ENCODE data around the gene LMNA.

The LMNA gene

DNA sequence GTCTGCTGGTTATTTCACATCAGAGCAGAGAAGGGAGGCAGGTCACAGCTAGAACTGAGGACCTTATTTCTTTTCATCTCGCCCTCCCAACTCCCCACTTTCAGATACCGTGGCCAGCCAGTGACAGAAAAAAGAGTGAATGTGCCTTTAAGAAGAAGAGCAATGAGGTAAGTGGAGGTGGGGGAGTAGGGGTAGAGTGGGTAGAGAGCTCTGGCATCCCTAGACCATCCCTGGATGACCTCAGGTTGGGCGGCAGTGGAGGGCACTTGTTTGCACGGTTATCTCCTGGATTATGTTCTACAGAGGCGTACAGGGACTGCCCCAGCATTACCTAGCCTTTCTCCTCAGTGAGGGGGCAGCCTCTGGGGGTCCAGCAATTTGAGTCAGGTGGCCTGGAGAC, 43.5 kb downstream of the LMNA start:
- Histone ChIP-seq H3K36me3 (ENCODE audit: control insufficient read depth, insufficient read depth, low read length) (peaks cover 1% of the 10 kb centered on the region; the same call in 1 of the 2 replicates), H3K27me3 (ENCODE audit: control insufficient read depth, insufficient read depth, low read length) (no peaks in the 10 kb centered on the region), H3K27ac (ENCODE audit: low read depth, low read length) (no peak overlapping the region), H3K9me3 (ENCODE audit: control insufficient read depth, insufficient read depth, low read length) (no peaks in the 10 kb centered on the region), H3K4me3 (ENCODE audit: low read depth, low read length) (no peak overlapping the region), H3K4me1 (ENCODE audit: control insufficient read depth, insufficient read depth, low read length) (peaks cover 5% of the 10 kb centered on the region), H3K9ac (ENCODE audit: low read depth, low read length) (no peak overlapping the region)

DNA sequence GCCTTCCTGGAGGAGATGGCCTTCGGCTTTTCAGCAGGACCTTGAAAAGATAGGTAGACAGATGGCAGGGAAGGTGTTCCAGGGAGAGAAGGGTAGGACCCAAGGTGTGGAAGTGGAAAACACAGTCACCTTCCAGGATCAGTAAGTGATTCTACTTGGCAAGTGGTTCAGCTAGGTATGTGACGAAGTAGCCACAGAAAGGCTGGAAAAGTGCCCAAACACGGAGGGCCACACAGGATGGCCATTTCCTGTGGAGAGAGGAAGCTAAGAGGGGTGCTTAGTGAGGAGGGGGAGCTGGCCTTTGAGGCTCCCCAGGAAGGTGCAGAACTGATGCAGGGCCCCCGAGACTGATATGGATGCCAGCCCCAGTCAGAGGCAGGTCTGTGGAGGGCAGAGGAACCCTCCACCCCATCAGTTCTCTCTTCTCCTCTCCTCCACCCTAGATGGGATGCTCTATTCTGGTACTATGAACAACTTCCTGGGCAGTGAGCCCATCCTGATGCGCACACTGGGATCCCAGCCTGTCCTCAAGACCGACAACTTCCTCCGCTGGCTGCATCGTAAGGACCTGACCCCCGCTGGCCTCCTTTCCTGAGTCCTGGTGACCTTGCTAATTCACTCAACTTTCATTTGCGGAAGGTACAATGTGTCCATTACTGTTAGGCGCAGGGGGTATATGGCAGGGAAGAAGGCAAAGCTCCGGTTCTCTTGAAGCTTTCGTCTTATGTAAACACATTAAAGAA, 45.7 kb downstream of the LMNA start:
- Histone ChIP-seq H3K36me3 (ENCODE audit: control insufficient read depth, insufficient read depth, low read length) (peaks cover 7% of the 10 kb centered on the region; the same call in 1 of the 2 replicates), H3K9ac (ENCODE audit: low read depth, low read length) (no peak overlapping the region), H3K9me3 (ENCODE audit: control insufficient read depth, insufficient read depth, low read length) (no peaks in the 10 kb centered on the region), H3K4me1 (ENCODE audit: control insufficient read depth, insufficient read depth, low read length) (peaks cover 5% of the 10 kb centered on the region), H3K4me3 (ENCODE audit: low read depth, low read length) (peak overlapping the region; percentile 65), H3K27ac (ENCODE audit: low read depth, low read length) (no peak overlapping the region), H3K27me3 (ENCODE audit: control insufficient read depth, insufficient read depth, low read length) (no peaks in the 10 kb centered on the region)

DNA sequence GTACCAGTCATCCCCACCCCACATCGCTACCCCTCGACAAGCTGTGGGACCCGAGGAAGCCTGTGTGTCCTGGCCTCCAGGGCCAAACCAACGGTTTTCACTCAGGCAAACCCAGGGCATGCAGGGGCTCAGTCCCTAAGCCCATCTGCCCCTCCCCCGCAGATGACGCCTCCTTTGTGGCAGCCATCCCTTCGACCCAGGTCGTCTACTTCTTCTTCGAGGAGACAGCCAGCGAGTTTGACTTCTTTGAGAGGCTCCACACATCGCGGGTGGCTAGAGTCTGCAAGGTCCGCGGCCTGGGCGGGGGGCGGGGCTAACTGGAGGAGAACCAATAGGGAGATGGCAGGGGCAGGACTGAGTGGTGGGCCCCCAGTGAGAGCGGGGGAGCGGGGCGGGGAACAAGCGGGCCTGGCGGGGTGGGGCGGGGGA, 46.2 kb downstream of the LMNA start:
- no peaks in the 10 kb centered on the region for H3K27me3 ChIP-seq (ENCODE audit: control insufficient read depth, insufficient read depth, low read length)
- H3K9ac ChIP-seq (ENCODE audit: low read depth, low read length): no peak overlapping the region
- H3K36me3 ChIP-seq (ENCODE audit: control insufficient read depth, insufficient read depth, low read length): peaks cover 7% of the 10 kb centered on the region; the same call in 1 of the 2 replicates
- H3K9me3 ChIP-seq (ENCODE audit: control insufficient read depth, insufficient read depth, low read length): no peaks in the 10 kb centered on the region
- peaks cover 5% of the 10 kb centered on the region for H3K4me1 ChIP-seq (ENCODE audit: control insufficient read depth, insufficient read depth, low read length)
- peak overlapping the region; percentile 65 for H3K4me3 ChIP-seq (ENCODE audit: low read depth, low read length)
- H3K27ac ChIP-seq (ENCODE audit: low read depth, low read length): no peak overlapping the region

DNA sequence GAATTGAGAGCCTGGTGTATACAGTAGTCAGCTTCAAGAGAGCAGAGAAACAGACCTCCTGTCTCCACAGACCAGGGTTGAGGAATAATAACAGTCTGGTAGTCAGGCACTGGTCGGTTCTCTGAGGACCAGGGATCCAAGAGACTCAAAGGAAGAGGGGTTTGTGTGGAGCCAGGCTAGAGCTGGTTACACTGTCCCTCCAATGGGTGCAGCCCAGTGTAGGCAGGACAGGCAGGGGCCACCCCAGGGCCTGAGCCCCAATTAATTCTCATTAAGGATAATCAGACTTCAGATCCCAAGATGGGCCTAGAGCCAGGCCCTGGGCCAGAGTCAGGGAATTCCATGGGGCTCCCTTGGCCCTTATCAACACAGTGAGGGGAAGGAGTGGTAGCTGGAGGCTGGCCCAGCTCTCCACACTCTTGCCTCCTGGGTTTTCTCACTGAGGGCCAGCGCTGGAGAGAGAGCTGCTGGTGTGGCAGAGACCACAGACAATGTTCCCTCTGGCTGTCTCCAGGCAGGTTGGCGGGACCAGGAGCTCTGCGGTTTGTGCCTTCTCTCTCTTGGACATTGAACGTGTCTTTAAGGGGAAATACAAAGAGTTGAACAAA, 48.0 kb downstream of the LMNA start:
- Histone ChIP-seq H3K9me3 (ENCODE audit: control insufficient read depth, insufficient read depth, low read length) (no peaks in the 10 kb centered on the region), H3K36me3 (ENCODE audit: control insufficient read depth, insufficient read depth, low read length) (peaks cover 7% of the 10 kb centered on the region; the same call in 1 of the 2 replicates), H3K9ac (ENCODE audit: low read depth, low read length) (no peak overlapping the region)

DNA sequence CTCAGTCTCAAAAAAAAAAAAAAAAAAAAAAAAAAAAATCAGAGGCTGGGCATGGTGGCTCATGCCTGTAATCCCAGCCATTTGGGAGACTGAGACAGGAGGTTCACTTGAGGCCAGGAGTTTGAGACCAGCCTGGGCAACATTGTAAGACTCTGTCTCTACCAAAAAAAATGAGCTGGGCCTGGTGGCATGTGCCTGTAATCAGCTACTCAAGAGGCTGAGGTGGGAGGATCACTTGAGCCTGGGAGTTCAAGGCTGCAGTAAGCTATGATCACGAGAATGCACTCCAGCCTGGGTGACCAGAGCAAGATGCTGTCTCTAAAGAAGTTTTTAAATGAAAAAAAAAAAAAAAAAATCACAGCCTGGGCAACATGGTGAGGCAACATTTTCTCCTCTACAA, 49.2 kb downstream of the LMNA start:
- Histone ChIP-seq H3K9me3 (ENCODE audit: control insufficient read depth, insufficient read depth, low read length) (no peaks in the 10 kb centered on the region), H3K4me1 (ENCODE audit: control insufficient read depth, insufficient read depth, low read length) (peaks cover 6% of the 10 kb centered on the region), H3K36me3 (ENCODE audit: control insufficient read depth, insufficient read depth, low read length) (peaks cover 7% of the 10 kb centered on the region; the same call in 1 of the 2 replicates), H3K9ac (ENCODE audit: low read depth, low read length) (no peak overlapping the region), H3K27me3 (ENCODE audit: control insufficient read depth, insufficient read depth, low read length) (no peaks in the 10 kb centered on the region), H3K27ac (ENCODE audit: low read depth, low read length) (no peak overlapping the region), H3K4me3 (ENCODE audit: low read depth, low read length) (no peak overlapping the region)

More for the DNA sequence above, 48.0 kb downstream of the LMNA start:
- peaks cover 5% of the 10 kb centered on the region for H3K4me1 ChIP-seq (ENCODE audit: control insufficient read depth, insufficient read depth, low read length)
- no peak overlapping the region for H3K4me3 ChIP-seq (ENCODE audit: low read depth, low read length)
- no peak overlapping the region for H3K27ac ChIP-seq (ENCODE audit: low read depth, low read length)
- H3K27me3 ChIP-seq (ENCODE audit: control insufficient read depth, insufficient read depth, low read length): no peaks in the 10 kb centered on the region

DNA sequence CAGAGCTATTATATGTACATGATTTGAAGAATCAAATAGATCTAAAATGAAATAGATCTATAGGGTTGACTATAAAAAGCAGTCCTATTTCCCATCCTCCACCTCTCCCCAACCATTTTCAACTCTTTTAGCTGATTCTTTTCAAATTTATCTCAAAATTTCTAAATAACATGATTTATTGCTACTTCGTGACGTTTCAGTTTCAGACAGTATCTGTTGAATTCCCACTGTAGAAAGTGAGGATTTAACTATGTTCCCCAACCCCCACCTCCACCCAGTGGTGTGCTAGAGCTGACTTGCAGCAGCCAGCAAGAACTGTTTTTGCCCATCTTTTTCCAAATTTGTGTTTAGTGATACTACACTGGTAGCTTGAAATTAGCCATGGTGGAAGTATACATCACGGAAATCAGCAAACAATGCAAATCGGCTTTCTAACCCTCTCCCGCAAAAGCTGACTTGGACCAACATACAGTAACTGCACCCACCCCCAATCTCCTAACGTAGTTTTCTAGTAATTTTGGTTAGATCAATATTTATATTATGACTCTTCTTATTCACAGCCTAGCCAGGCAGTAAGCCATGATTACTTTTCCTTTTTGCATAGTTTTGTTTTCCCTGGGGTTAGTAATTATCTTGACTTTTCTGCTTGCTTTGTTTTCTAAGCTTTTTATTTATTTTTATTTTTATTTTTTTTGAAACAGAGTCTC, 49.8 kb downstream of the LMNA start:
- peaks cover 10% of the 10 kb centered on the region for H3K4me1 ChIP-seq (ENCODE audit: control insufficient read depth, insufficient read depth, low read length)
- no peaks in the 10 kb centered on the region for H3K27me3 ChIP-seq (ENCODE audit: control insufficient read depth, insufficient read depth, low read length)
- peaks cover 7% of the 10 kb centered on the region; the same call in 1 of the 2 replicates for H3K36me3 ChIP-seq (ENCODE audit: control insufficient read depth, insufficient read depth, low read length)
- no peaks in the 10 kb centered on the region for H3K9me3 ChIP-seq (ENCODE audit: control insufficient read depth, insufficient read depth, low read length)
- H3K4me3 ChIP-seq (ENCODE audit: low read depth, low read length): no peak overlapping the region
- H3K27ac ChIP-seq (ENCODE audit: low read depth, low read length): no peak overlapping the region
- H3K9ac ChIP-seq (ENCODE audit: low read depth, low read length): no peak overlapping the region

DNA sequence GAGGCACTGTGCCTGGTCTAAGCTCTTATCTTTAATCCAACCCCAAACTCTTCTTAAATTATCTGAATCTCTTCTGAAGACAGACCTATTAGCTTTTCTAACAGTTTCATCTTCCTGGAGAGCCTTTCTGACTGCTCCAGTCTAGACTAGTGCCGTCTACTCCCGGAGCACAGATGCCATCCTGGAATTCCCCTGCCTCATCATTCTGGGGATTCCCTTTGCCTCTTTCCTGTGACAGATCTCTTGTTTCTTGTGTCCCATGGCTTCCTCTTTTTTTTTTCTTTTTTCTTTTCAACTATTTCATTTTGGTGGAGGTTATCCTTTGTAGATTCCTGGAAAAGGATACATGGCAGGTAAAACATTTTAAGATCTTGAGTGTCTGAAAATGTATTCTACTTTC, 50.6 kb downstream of the LMNA start:
- no peaks in the 10 kb centered on the region for H3K27me3 ChIP-seq (ENCODE audit: control insufficient read depth, insufficient read depth, low read length)
- H3K27ac ChIP-seq (ENCODE audit: low read depth, low read length): no peak overlapping the region
- peaks cover 7% of the 10 kb centered on the region; the same call in 1 of the 2 replicates for H3K36me3 ChIP-seq (ENCODE audit: control insufficient read depth, insufficient read depth, low read length)
- peaks cover 10% of the 10 kb centered on the region for H3K4me1 ChIP-seq (ENCODE audit: control insufficient read depth, insufficient read depth, low read length)
- H3K9ac ChIP-seq (ENCODE audit: low read depth, low read length): no peak overlapping the region
- no peaks in the 10 kb centered on the region for H3K9me3 ChIP-seq (ENCODE audit: control insufficient read depth, insufficient read depth, low read length)
- H3K4me3 ChIP-seq (ENCODE audit: low read depth, low read length): no peak overlapping the region

DNA sequence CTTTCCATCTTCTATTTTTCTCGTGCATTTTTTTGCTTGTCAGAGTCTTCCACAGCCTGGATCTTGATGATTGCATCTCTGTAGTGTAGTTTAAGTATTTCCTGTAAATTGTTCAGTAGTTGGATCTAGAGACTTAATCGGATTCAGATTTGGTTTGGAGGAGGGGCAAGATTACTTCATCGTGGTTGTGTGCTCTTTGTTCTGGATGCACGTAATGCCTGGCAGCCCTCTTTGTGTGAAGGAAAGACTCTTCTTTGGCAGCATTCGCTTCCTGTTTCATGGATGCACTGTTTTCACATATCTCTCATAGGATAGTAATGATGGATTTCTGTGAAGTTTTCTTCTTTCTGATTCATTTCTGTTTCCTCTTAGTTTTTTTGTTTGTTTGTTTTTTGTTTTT, 53.0 kb downstream of the LMNA start:
- Histone ChIP-seq H3K4me3 (ENCODE audit: low read depth, low read length) (no peak overlapping the region), H3K36me3 (ENCODE audit: control insufficient read depth, insufficient read depth, low read length) (peaks cover 9% of the 10 kb centered on the region), H3K27ac (ENCODE audit: low read depth, low read length) (no peak overlapping the region), H3K9ac (ENCODE audit: low read depth, low read length) (no peak overlapping the region), H3K27me3 (ENCODE audit: control insufficient read depth, insufficient read depth, low read length) (no peaks in the 10 kb centered on the region), H3K9me3 (ENCODE audit: control insufficient read depth, insufficient read depth, low read length) (no peaks in the 10 kb centered on the region), H3K4me1 (ENCODE audit: control insufficient read depth, insufficient read depth, low read length) (0 out of 2 replicates have a peak, but pooled peaks cover 4% of the 10 kb centered on the region)

DNA sequence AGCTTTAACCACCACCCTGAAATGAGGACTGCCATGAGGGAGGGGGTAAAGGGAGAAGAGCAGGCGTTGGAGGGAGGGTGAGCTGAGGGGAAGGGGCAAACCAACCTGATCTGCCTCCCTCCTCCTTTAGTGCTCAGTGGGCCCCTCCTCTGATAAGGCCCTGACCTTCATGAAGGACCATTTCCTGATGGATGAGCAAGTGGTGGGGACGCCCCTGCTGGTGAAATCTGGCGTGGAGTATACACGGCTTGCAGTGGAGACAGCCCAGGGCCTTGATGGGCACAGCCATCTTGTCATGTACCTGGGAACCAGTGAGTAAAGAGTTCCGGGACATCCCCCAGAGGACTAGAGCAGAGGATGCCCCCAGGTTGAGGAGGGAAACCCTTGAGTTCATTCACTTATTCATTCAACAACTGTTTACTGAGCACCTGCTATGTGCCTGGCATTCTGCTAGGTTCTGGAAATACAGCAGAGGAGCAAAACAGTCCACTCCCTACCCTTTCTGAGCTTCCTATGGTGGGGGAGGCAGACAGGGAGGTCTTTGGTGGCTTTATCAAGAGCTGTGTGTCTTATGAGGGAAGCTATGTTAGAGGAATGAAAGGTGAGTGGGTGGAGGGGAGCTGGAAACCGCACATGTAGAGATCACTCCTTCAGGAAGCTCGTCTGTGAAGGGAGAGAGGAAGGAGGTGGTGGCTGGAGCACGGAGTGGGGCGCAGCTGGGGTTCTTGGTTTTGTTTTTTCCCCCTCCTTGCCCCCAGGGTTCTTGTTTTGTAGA, 58.4 kb downstream of the LMNA start:
- H3K36me3 ChIP-seq (ENCODE audit: control insufficient read depth, insufficient read depth, low read length): peaks cover 8% of the 10 kb centered on the region; the same call in 1 of the 2 replicates
- H3K27ac ChIP-seq (ENCODE audit: low read depth, low read length): no peak overlapping the region
- H3K9ac ChIP-seq (ENCODE audit: low read depth, low read length): no peak overlapping the region
- no peaks in the 10 kb centered on the region for H3K9me3 ChIP-seq (ENCODE audit: control insufficient read depth, insufficient read depth, low read length)
- peaks cover 16% of the 10 kb centered on the region for H3K4me1 ChIP-seq (ENCODE audit: control insufficient read depth, insufficient read depth, low read length)
- no peak overlapping the region for H3K4me3 ChIP-seq (ENCODE audit: low read depth, low read length)
- no peaks in the 10 kb centered on the region for H3K27me3 ChIP-seq (ENCODE audit: control insufficient read depth, insufficient read depth, low read length)

DNA sequence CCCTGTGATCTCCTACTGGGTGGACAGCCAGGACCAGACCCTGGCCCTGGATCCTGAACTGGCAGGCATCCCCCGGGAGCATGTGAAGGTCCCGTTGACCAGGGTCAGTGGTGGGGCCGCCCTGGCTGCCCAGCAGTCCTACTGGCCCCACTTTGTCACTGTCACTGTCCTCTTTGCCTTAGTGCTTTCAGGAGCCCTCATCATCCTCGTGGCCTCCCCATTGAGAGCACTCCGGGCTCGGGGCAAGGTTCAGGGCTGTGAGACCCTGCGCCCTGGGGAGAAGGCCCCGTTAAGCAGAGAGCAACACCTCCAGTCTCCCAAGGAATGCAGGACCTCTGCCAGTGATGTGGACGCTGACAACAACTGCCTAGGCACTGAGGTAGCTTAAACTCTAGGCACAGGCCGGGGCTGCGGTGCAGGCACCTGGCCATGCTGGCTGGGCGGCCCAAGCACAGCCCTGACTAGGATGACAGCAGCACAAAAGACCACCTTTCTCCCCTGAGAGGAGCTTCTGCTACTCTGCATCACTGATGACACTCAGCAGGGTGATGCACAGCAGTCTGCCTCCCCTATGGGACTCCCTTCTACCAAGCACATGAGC, 62.2 kb downstream of the LMNA start:
- Histone ChIP-seq H3K27ac (ENCODE audit: low read depth, low read length) (no peak overlapping the region), H3K27me3 (ENCODE audit: control insufficient read depth, insufficient read depth, low read length) (no peaks in the 10 kb centered on the region), H3K9me3 (ENCODE audit: control insufficient read depth, insufficient read depth, low read length) (no peaks in the 10 kb centered on the region), H3K36me3 (ENCODE audit: control insufficient read depth, insufficient read depth, low read length) (peaks cover 6% of the 10 kb centered on the region; the same call in 1 of the 2 replicates), H3K4me3 (ENCODE audit: low read depth, low read length) (no peak overlapping the region), H3K9ac (ENCODE audit: low read depth, low read length) (no peak overlapping the region), H3K4me1 (ENCODE audit: control insufficient read depth, insufficient read depth, low read length) (peaks cover 32% of the 10 kb centered on the region)

Measured in HUES48 (cell line).